Thyroid gland (tissue), 4 donors: ENCODE measurements around the gene MAGI2. TPM values are rescaled to one million over a fixed set of nuclear protein-coding genes. Genes with fewer than 3 reads are reported as not detected.

Source experiments
- DNase-seq, 2 donors: peaks; one replicate each; pipeline ENCODE4 v3.0.0-alpha.2; 2019
- H3K27ac ChIP-seq, 3 donors: fragments of 200-600 bp; sonication (generic); 1 replicate in 2 of 3; 2 replicates in 1 of 3; pipeline ENCODE4 v1.5.1; 2016 to 2019; ENCODE audit warnings: mild to moderate bottlenecking in 1 of 3, moderate library complexity in 1 of 3
- H3K27me3 ChIP-seq: fragments of 200-600 bp; sonication (generic); one replicate; pipeline ENCODE4 v1.5.1; 2019
- H3K36me3 ChIP-seq, 2 donors: fragments of 200-600 bp; sonication (generic); one replicate each; pipeline ENCODE4 v1.5.1; 2016 to 2019
- H3K4me1 ChIP-seq, 2 donors: fragments of 200-600 bp; sonication (generic); one replicate each; pipeline ENCODE4 v1.5.1; 2017 to 2019
- H3K4me3 ChIP-seq, 3 donors: fragments of 200-600 bp; sonication (generic); replicated peaks in 1 of 3; 1 replicate in 2 of 3; 2 replicates in 1 of 3; pipeline ENCODE4 v1.5.1; 2016; ENCODE audit warnings: mild to moderate bottlenecking in 1 of 3
- H3K9me3 ChIP-seq: fragments of 200-600 bp; sonication (generic); one replicate; pipeline ENCODE4 v1.5.1; 2017
- POLR2A ChIP-seq, 2 donors: fragments of 450-650 bp; IDR thresholded peaks; one replicate each; pipeline ENCODE4 v1.6.1; 2017; ENCODE audit warnings: antibody characterized with exemption in 2 of 2, mild to moderate bottlenecking in 2 of 2, moderate library complexity in 1 of 2
- WGBS, 2 donors: methylation state at CpG; one replicate each; pipeline ENCODE4 v1.1.5; 2017; 5-methylcytosine and 5-hydroxymethylcytosine counted together
- intact Hi-C: fragments of 100-400 bp; cut with DNase I; formaldehyde crosslinking; loops from one replicate; pipeline ENCODE4 v1.15.1; 2023
- total RNA-seq, 4 donors: library from RNA; depleted of rRNA; stranded (reverse); fragments of >200 nt; gene quantifications; one replicate each; pipeline ENCODE4 v1.2.3, GENCODE V29; 2016
- TF ChIP-seq, protein P1 (sequence below), 6 experiments: fragments of 200-600 bp in 3 of 6; fragments of 450-650 bp in 3 of 6; sonication (generic) in 3 of 6; IDR thresholded peaks; one replicate each; pipeline ENCODE4 v1.5.1; 2016 to 2019; ENCODE audit warnings: antibody characterized with exemption in 6 of 6, mild to moderate bottlenecking in 2 of 6, inconsistent platforms in 1 of 6, moderate library complexity in 1 of 6

The MAGI2 gene
- total RNA-seq, 4 donors from 2014 or later, result 20.7 to 31.1 (median 26.0) TPM

DNA sequence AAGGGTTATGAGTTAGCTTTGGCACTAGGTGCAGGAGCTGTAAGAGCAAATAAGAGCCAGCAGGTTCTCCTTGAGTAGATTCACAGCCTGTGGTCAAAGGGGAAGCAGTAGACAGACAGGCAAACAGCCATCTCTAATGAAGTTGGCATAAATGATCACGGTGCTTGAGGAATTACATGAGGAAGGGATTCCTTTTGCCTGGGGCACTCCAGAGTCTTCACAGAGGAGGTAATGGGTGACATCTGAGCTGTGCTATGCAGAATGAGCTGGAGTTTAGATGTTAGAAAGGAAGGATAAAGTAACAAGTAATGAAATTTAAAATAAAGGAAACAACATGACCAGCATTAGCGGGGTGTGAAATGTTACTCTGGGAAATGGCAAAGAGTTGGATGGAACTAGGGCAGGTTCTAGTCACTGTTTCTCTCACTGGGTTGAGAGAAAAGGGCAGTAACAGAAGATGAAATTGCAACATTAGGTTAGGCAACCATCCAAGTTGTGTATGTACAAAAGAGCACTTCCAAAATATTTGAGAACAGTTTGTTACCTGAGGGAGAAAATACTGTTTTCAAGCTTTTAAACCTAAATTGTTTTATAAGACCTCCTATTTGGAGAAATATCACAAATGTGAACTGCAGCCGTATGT is 1041.1 kb downstream of the MAGI2 start:
- Histone ChIP-seq H3K27me3 (no peaks in the 10 kb centered on the region), H3K36me3 (no peaks in the 10 kb centered on the region), H3K4me1 (peaks cover 0 to 6% of the 10 kb centered on the region in 2 donors), H3K4me3 (no peak overlapping the region), H3K9me3 (no peaks in the 10 kb centered on the region), H3K27ac (no peak overlapping the region)
- intact Hi-C loops, result no loop called here
- WGBS, 2 donors, result 82 to 91% methylated on average over 3 of the region's 3 CpGs
- TF ChIP-seq, protein P1, sequence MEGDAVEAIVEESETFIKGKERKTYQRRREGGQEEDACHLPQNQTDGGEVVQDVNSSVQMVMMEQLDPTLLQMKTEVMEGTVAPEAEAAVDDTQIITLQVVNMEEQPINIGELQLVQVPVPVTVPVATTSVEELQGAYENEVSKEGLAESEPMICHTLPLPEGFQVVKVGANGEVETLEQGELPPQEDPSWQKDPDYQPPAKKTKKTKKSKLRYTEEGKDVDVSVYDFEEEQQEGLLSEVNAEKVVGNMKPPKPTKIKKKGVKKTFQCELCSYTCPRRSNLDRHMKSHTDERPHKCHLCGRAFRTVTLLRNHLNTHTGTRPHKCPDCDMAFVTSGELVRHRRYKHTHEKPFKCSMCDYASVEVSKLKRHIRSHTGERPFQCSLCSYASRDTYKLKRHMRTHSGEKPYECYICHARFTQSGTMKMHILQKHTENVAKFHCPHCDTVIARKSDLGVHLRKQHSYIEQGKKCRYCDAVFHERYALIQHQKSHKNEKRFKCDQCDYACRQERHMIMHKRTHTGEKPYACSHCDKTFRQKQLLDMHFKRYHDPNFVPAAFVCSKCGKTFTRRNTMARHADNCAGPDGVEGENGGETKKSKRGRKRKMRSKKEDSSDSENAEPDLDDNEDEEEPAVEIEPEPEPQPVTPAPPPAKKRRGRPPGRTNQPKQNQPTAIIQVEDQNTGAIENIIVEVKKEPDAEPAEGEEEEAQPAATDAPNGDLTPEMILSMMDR (IDR thresholded peaks at IDR 0.05), result no peak
- no peak for TF ChIP-seq POLR2A (IDR thresholded peaks at IDR 0.05)
- no peak for DNase-seq

DNA sequence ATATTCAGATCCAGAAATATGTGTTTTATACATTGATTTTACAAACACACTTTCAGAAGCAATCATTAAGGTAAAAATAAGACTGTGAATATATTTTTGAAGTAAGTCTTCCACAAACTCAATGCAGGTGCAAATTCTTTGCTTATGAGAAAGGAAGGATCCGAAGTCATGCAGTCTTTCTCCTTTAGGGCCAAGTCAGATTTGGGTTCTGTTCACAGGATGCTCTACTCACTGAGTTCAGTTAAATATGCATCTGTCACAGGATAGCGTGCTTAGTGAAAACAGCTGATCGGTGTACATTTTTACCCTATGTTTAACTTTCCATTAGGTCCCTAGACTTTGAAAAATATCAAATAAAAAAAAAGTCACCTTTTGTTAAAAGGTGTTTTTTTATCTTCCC is 1046.4 kb downstream of the MAGI2 start:
- H3K27ac ChIP-seq, result no peak overlapping the region
- WGBS, 2 donors, result 94% methylated on average over 3 of the region's 3 CpGs

DNA sequence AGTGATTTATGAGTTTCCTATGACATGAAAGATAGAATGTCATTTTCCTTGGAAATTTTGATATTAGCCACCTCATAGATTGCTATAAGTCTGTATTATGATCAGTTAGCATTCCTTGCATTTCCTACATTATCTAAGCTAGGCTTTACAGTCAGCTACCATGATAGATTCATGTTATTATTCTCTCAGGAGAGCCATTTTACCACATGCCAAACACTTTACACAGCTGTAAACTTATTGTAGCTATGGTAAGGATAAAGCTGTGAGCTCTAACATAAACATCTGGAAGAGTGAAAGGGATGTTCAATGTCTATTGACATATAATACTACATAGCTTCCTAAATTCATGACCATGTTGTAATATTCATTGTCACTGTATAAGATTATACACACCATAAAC is 1046.9 kb downstream of the MAGI2 start:
- H3K4me1 ChIP-seq, result no peaks in the 10 kb centered on the region
- no peak overlapping the region for H3K27ac ChIP-seq
- no peak for DNase-seq
- H3K36me3 ChIP-seq, result no peaks in the 10 kb centered on the region
- no peaks in the 10 kb centered on the region for H3K27me3 ChIP-seq
- intact Hi-C loops, result no loop called here
- TF ChIP-seq POLR2A (IDR thresholded peaks at IDR 0.05), result no peak
- TF ChIP-seq, protein P1 (IDR thresholded peaks at IDR 0.05), result no peak
- no peaks in the 10 kb centered on the region for H3K9me3 ChIP-seq
- no peak overlapping the region for H3K4me3 ChIP-seq

More for the DNA sequence above, 1046.4 kb downstream of the MAGI2 start:
- H3K4me3 ChIP-seq, result no peak overlapping the region
- DNase-seq, result no peak
- no peaks in the 10 kb centered on the region for H3K9me3 ChIP-seq
- no peaks in the 10 kb centered on the region for H3K27me3 ChIP-seq
- H3K4me1 ChIP-seq, result no peaks in the 10 kb centered on the region
- no peaks in the 10 kb centered on the region for H3K36me3 ChIP-seq
- intact Hi-C loops, result no loop called here
- no peak for TF ChIP-seq POLR2A (IDR thresholded peaks at IDR 0.05)
- TF ChIP-seq, protein P1 (IDR thresholded peaks at IDR 0.05), result no peak

DNA sequence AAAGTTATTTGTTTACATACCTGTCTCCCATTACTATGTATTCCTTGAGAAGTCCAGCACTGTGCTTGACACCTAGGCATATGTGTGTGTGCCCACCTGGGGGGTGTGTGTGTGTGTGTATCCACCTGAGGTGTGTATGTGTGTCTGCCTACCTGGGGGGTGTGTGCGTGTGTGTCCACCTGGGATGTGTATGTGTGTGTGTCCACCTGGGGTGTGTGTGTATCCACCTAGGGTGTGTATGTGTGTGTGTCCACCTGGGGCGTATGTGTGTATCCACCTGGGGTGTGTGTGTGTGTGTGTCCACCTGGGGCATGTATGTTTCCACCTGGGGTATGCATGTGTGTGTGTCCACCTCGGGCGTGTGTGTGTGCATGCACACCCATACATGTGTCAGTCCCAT is 1051.4 kb downstream of the MAGI2 start:
- no peaks in the 10 kb centered on the region for H3K9me3 ChIP-seq
- intact Hi-C loops, result no loop called here
- 95 to 96% methylated on average over 4 of the region's 4 CpGs for WGBS, 2 donors
- no peaks in the 10 kb centered on the region for H3K27me3 ChIP-seq
- no peaks in the 10 kb centered on the region for H3K36me3 ChIP-seq
- no peak for DNase-seq
- H3K4me3 ChIP-seq, result no peak overlapping the region
- TF ChIP-seq POLR2A (IDR thresholded peaks at IDR 0.05), result no peak
- TF ChIP-seq, protein P1 (IDR thresholded peaks at IDR 0.05), result no peak
- no peak overlapping the region for H3K27ac ChIP-seq
- peaks cover 0 to 5% of the 10 kb centered on the region in 2 donors for H3K4me1 ChIP-seq

DNA sequence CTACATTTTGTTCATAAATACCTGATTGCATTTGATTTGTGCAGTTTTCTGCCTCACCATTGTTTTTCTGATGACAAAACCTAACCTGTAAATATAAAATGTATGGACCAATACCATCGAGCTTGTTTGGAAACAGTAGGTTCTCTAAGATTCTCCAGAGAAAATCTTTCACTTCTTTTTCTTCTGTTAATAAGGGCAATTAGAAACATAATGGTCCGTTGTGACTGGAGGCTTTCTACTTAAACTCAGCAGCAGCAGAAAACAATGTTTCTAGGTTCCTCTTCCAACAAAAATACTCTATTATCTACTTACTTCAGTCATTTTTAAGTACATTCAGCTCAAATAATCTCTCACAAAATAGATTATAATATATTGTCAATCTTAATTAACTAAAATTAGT is 1053.4 kb downstream of the MAGI2 start:
- no peak for DNase-seq
- WGBS, 2 donors, result 38 to 55% methylated on average over 2 of the region's 2 CpGs
- Histone ChIP-seq H3K36me3 (no peaks in the 10 kb centered on the region), H3K27ac (no peak overlapping the region), H3K27me3 (no peaks in the 10 kb centered on the region), H3K4me1 (peaks cover 0 to 5% of the 10 kb centered on the region in 2 donors), H3K4me3 (no peak overlapping the region), H3K9me3 (no peaks in the 10 kb centered on the region)
- TF ChIP-seq POLR2A (IDR thresholded peaks at IDR 0.05), result no peak
- TF ChIP-seq, protein P1 (IDR thresholded peaks at IDR 0.05), result no peak
- intact Hi-C loops, result no loop called here
